ENCODE data around the gene TTC21B. TPM values are rescaled to one million over a fixed set of nuclear protein-coding genes. Genes with fewer than 3 reads are reported as not detected.

The TTC21B gene
- polyA plus RNA-seq, 3 donors: 3.1 to 6.7 (median 3.8) TPM

DNA sequence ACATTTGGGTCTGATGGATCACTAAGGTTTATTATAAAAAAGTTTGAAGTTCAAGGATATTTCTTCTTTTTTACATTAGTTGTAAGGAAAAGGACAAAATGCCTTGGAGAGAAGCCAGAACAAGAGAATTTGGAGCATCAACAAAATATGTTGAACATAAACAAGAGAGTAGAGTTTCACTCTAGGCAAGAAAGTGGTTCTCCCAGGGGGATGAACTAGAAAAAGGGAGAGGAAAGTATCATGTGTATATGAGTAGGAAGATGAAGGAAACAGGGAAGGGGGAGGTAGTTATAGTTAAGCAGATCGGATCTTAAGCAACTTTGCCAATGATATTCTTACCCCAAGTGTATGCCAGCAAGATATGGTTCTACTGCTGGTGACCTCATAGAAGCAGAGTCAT is 95.7 kb downstream of the TTC21B start:
- TF ChIP-seq, protein P1, sequence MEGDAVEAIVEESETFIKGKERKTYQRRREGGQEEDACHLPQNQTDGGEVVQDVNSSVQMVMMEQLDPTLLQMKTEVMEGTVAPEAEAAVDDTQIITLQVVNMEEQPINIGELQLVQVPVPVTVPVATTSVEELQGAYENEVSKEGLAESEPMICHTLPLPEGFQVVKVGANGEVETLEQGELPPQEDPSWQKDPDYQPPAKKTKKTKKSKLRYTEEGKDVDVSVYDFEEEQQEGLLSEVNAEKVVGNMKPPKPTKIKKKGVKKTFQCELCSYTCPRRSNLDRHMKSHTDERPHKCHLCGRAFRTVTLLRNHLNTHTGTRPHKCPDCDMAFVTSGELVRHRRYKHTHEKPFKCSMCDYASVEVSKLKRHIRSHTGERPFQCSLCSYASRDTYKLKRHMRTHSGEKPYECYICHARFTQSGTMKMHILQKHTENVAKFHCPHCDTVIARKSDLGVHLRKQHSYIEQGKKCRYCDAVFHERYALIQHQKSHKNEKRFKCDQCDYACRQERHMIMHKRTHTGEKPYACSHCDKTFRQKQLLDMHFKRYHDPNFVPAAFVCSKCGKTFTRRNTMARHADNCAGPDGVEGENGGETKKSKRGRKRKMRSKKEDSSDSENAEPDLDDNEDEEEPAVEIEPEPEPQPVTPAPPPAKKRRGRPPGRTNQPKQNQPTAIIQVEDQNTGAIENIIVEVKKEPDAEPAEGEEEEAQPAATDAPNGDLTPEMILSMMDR (IDR thresholded peaks at IDR 0.05): no peak
- no peak for DNase-seq
- Histone ChIP-seq H3K4me1 (ENCODE audit: control insufficient read depth in 1 of 2, insufficient read depth in 2 of 2, low read length in 2 of 2) (no peaks in the 10 kb centered on the region), H3K27ac (ENCODE audit: low read depth in 1 of 2, low read length in 2 of 2) (no peak overlapping the region), H3K79me2 (ENCODE audit: insufficient read depth, low read length) (no peaks in the 10 kb centered on the region), H3K9me3 (replicated peaks in 1 of 2; ENCODE audit: control insufficient read depth in 1 of 2, insufficient read depth in 1 of 2, low read length in 2 of 2) (peaks cover 16 to 33% of the 10 kb centered on the region in 2 donors), H3K4me3 (replicated peaks in 1 of 3; ENCODE audit: low read depth in 2 of 3, low read length in 3 of 3) (no peak overlapping the region), H3K4me2 (replicated peaks; ENCODE audit: extremely low read depth, low read length, poor library complexity, severe bottlenecking) (no peak overlapping the region), H3K9ac (ENCODE audit: insufficient read depth, low read length, poor library complexity, severe bottlenecking) (no peak overlapping the region), H3K36me3 (replicated peaks in 1 of 2; ENCODE audit: control insufficient read depth in 1 of 2, insufficient read depth in 2 of 2, low read length in 2 of 2) (no peaks in the 10 kb centered on the region), H2AFZ (ENCODE audit: insufficient read depth, low read depth, low read length, poor library complexity, severe bottlenecking) (no peak overlapping the region), H3K27me3 (ENCODE audit: control insufficient read depth in 2 of 2, insufficient read depth in 2 of 2, low read length in 2 of 2) (no peaks in the 10 kb centered on the region), H4K20me1 (ENCODE audit: insufficient read depth, low read length) (no peaks in the 10 kb centered on the region)
- WGBS (ENCODE audit: insufficient coverage): no CpG with 5 or more reads among the region's 1 CpG
- no peaks in the 10 kb centered on the region for H3K27me3 Mint-ChIP-seq (ENCODE audit: low read depth in 3 of 3)
- H3K27ac Mint-ChIP-seq: no peak overlapping the region
- no peak overlapping the region for H3K4me3 Mint-ChIP-seq
- H3K9me3 Mint-ChIP-seq: peaks cover 27 to 42% (median 29%) of the 10 kb centered on the region in 7 donors
- H3K36me3 Mint-ChIP-seq: peaks cover 8 to 11% of the 10 kb centered on the region in 2 donors
- no peaks in the 10 kb centered on the region for H3K4me1 Mint-ChIP-seq
- intact Hi-C loops (cut with micrococcal nuclease): no loop called here

DNA sequence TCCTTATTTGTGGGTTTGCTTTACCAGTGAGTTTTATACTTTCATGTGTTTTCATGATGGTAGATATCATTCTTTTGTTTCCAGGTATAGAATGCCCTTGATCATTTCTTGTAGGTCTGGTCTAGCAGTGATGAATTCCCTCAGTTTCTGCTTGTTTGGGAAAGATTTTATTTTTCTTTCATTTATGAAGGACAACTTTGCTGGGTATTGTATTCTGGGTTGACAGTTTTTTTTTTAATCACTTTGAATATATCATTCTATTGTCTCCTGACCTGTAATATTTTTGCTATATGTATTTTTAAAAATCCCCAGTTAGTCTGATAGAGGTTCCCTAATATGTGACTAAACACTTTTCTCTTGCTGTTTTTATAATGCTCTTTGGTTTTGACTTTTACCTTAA is 101.2 kb downstream of the TTC21B start:
- H3K27me3 Mint-ChIP-seq (ENCODE audit: low read depth in 3 of 3): peaks cover 0 to 3% (median 2%) of the 10 kb centered on the region in 3 donors
- H3K36me3 Mint-ChIP-seq: peaks cover 6 to 8% of the 10 kb centered on the region in 2 donors

More for the DNA sequence above, 101.2 kb downstream of the TTC21B start:
- intact Hi-C loops (cut with micrococcal nuclease): no loop called here
- no peak for DNase-seq
- H3K9ac ChIP-seq (ENCODE audit: insufficient read depth, low read length, poor library complexity, severe bottlenecking): no peak overlapping the region
- no peak overlapping the region for H3K27ac ChIP-seq (ENCODE audit: low read depth in 1 of 2, low read length in 2 of 2)
- H3K4me1 ChIP-seq (ENCODE audit: control insufficient read depth in 1 of 2, insufficient read depth in 2 of 2, low read length in 2 of 2): no peaks in the 10 kb centered on the region
- TF ChIP-seq, protein P1 (IDR thresholded peaks at IDR 0.05): no peak
- H3K27me3 ChIP-seq (ENCODE audit: control insufficient read depth in 2 of 2, insufficient read depth in 2 of 2, low read length in 2 of 2): no peaks in the 10 kb centered on the region
- H3K9me3 ChIP-seq (replicated peaks in 1 of 2; ENCODE audit: control insufficient read depth in 1 of 2, insufficient read depth in 1 of 2, low read length in 2 of 2): peaks cover 21 to 24% of the 10 kb centered on the region in 2 donors
- no peak overlapping the region for H3K4me2 ChIP-seq (replicated peaks; ENCODE audit: extremely low read depth, low read length, poor library complexity, severe bottlenecking)
- H3K4me1 Mint-ChIP-seq: no peaks in the 10 kb centered on the region
- no peaks in the 10 kb centered on the region for H3K79me2 ChIP-seq (ENCODE audit: insufficient read depth, low read length)
- no peak overlapping the region for H2AFZ ChIP-seq (ENCODE audit: insufficient read depth, low read depth, low read length, poor library complexity, severe bottlenecking)
- peaks cover 27 to 46% (median 32%) of the 10 kb centered on the region in 7 donors for H3K9me3 Mint-ChIP-seq
- H3K4me3 ChIP-seq (replicated peaks in 1 of 3; ENCODE audit: low read depth in 2 of 3, low read length in 3 of 3): no peak overlapping the region
- no peaks in the 10 kb centered on the region for H4K20me1 ChIP-seq (ENCODE audit: insufficient read depth, low read length)
- H3K4me3 Mint-ChIP-seq: no peak overlapping the region
- no peaks in the 10 kb centered on the region for H3K36me3 ChIP-seq (replicated peaks in 1 of 2; ENCODE audit: control insufficient read depth in 1 of 2, insufficient read depth in 2 of 2, low read length in 2 of 2)
- no peak overlapping the region for H3K27ac Mint-ChIP-seq
